ENCODE results near the gene CLIP1. TPM values are rescaled to one million over a fixed set of nuclear protein-coding genes. Genes with fewer than 3 reads are reported as not detected.

CLIP1 gene
- total and polyA plus RNA-seq, 2 experiments from 2014 or later: 29.6 to 46.3 TPM

DNA sequence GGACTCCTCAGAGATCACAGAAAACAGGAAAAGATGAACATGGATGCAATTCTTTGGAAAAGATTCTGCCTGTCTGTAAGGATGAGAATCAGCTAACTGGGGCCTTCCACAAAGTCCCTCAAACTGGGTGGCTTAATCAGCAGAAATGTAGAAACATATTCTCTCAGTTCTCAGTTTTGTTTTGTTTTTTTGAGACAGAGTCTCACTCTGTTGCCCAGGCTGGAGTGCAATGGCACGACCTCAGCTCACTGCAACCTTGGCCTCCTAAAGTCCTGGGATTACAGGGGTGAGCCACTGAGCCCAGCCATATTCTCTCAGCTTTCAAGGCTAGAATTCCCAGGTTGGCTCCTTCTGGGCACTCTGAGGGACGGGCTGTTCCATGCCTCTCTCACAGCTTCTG lies 38.2 kb upstream of the CLIP1 start:
- H3K9me3 ChIP-seq (ENCODE audit: low read depth): no peaks in the 10 kb centered on the region
- H3K36me3 ChIP-seq: no peaks in the 10 kb centered on the region
- no peak for DNase-seq (ENCODE audit: low read depth in 1 of 2, low spot score in 1 of 2)
- H3K4me1 ChIP-seq (ENCODE audit: low read depth): no peaks in the 10 kb centered on the region
- H3K27ac ChIP-seq: no peak overlapping the region
- TF ChIP-seq, protein P1, sequence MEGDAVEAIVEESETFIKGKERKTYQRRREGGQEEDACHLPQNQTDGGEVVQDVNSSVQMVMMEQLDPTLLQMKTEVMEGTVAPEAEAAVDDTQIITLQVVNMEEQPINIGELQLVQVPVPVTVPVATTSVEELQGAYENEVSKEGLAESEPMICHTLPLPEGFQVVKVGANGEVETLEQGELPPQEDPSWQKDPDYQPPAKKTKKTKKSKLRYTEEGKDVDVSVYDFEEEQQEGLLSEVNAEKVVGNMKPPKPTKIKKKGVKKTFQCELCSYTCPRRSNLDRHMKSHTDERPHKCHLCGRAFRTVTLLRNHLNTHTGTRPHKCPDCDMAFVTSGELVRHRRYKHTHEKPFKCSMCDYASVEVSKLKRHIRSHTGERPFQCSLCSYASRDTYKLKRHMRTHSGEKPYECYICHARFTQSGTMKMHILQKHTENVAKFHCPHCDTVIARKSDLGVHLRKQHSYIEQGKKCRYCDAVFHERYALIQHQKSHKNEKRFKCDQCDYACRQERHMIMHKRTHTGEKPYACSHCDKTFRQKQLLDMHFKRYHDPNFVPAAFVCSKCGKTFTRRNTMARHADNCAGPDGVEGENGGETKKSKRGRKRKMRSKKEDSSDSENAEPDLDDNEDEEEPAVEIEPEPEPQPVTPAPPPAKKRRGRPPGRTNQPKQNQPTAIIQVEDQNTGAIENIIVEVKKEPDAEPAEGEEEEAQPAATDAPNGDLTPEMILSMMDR (IDR thresholded peaks at IDR 0.05; ENCODE audit: low read depth, low read length): no peak
- no peak overlapping the region for H3K4me3 ChIP-seq
- no peaks in the 10 kb centered on the region for H3K27me3 ChIP-seq

DNA sequence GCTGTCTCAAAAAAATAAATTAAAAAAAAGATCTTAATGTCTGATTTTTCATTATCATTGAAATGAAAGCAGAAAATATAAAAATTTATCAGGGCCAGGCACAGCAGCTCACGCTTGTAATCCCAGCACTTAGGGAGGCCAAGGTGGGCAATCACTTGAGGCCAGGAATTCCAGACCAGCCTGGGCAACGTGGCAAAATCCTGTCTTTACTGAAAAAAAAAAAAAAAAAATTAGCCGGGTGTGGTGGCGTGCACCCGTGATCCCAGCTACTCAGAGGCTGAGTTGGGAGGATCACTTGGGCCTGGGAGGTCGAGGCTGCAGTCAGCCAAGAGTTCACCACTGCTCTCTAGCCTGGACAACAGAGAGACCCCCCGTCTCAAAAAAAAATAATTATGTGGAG lies 37.6 kb upstream of the CLIP1 start:
- Histone ChIP-seq H3K4me3 (no peak overlapping the region), H3K27ac (no peak overlapping the region), H3K27me3 (no peaks in the 10 kb centered on the region), H3K9me3 (ENCODE audit: low read depth) (no peaks in the 10 kb centered on the region), H3K36me3 (no peaks in the 10 kb centered on the region), H3K4me1 (ENCODE audit: low read depth) (no peaks in the 10 kb centered on the region)
- TF ChIP-seq, protein P1 (IDR thresholded peaks at IDR 0.05; ENCODE audit: low read depth, low read length): no peak
- DNase-seq (ENCODE audit: low read depth in 1 of 2, low spot score in 1 of 2): no peak

DNA sequence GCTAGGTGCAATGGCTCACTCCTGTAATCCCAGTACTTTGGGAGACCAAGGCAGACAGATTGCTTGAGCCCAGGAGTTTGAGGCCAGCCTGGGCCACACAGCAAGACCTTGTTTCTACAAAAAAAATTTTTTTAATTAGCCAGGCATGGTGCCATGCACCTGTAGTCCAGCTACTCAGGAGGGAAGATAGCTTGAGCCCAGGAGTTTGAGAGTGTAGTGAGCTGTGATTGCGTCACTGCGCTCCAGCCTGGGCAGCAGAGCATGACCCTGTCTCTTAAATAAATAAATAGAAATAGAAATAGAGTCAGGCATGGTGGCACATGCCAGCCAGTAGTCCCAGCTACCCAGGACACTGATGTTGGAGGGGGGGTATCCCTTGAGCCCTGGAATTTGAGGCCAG lies 36.7 kb upstream of the CLIP1 start:
- Histone ChIP-seq H3K4me3 (no peak overlapping the region), H3K27me3 (no peaks in the 10 kb centered on the region), H3K27ac (no peak overlapping the region), H3K4me1 (ENCODE audit: low read depth) (no peaks in the 10 kb centered on the region), H3K9me3 (ENCODE audit: low read depth) (no peaks in the 10 kb centered on the region), H3K36me3 (no peaks in the 10 kb centered on the region)
- TF ChIP-seq, protein P1 (IDR thresholded peaks at IDR 0.05; ENCODE audit: low read depth, low read length): no peak
- no peak for DNase-seq (ENCODE audit: low read depth in 1 of 2, low spot score in 1 of 2)

DNA sequence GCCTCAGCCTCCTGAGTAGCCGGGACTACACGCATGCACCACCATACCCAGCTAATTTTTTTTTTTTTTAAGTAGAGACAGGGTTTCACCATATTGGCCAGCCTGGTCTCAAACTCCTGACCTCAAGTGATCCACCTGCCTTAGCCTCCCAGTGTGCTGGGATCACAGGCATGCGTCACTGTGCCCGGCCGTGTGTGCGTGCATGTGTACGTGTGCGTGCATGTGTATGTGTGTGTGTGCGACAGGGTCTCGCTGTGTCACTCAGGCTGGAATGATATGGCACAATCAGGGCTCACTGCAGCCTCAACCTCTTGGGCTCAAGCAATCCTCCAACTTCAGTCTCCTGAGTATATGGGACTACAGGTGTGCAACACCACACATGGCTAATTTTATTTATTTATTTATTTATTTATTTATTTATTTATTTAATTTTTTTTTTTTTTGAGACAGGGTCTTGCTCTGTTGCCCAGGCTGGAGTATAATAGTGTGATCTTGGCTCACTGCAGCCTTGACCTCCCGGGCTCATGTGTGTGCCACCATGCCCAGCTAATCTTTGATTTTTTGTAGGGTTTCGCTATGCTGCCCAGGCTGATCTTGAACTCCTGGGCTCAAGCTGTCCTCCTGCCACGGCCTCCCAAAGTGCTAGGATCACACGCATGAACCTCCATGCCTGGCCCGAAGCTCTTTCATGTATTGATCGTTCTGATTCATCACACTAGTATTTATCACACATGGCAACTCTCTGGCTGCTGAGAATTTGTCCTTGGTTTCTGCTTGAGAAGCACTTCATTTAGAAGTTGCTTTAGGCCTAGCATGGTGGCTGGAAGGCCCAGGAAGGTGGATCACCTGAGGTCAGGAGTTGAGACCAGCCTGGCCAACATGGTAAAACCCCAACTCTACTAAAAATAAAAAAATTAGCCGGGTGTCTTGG lies 35.9 kb upstream of the CLIP1 start:
- no peak for DNase-seq (ENCODE audit: low read depth in 1 of 2, low spot score in 1 of 2)
- Histone ChIP-seq H3K27ac (no peak overlapping the region), H3K4me3 (no peak overlapping the region), H3K27me3 (no peaks in the 10 kb centered on the region), H3K4me1 (ENCODE audit: low read depth) (no peaks in the 10 kb centered on the region), H3K9me3 (ENCODE audit: low read depth) (no peaks in the 10 kb centered on the region), H3K36me3 (no peaks in the 10 kb centered on the region)
- TF ChIP-seq, protein P1 (IDR thresholded peaks at IDR 0.05; ENCODE audit: low read depth, low read length): no peak

DNA sequence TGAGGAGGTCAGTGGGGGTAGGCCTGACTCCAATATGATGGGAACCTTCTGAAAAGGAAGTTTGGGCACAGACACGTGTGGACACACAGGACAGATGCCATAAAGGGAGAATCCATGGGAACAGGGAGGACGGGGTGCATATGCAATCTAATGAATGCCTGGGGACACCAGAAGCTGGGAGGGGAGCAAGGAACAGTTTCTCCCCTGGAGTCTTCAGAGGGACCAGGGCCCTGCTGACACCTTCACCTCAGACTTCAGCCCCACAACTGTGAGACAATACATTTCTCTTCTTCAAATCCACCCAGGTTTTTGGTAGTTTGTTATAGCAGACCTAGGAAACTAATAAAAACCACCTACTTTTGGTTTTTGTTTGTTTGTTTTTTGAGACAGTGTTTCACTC lies 35.2 kb upstream of the CLIP1 start:
- Histone ChIP-seq H3K4me1 (ENCODE audit: low read depth) (no peaks in the 10 kb centered on the region), H3K4me3 (no peak overlapping the region), H3K27me3 (no peaks in the 10 kb centered on the region), H3K27ac (no peak overlapping the region), H3K9me3 (ENCODE audit: low read depth) (no peaks in the 10 kb centered on the region), H3K36me3 (no peaks in the 10 kb centered on the region)
- TF ChIP-seq, protein P1 (IDR thresholded peaks at IDR 0.05; ENCODE audit: low read depth, low read length): no peak
- DNase-seq (ENCODE audit: low read depth in 1 of 2, low spot score in 1 of 2): no peak

Measured in cardiac muscle cell (in vitro differentiated cells and primary cell).